Ectodermal cell (in vitro differentiated cells): Measurements from ENCODE around the gene GART. TPM values are rescaled to one million over a fixed set of nuclear protein-coding genes. Genes with fewer than 3 reads are reported as not detected.
A peak's percentile ranks its signal among the peaks of the same experiment; 100 is the strongest.
"Not testable (repeated sequence)": the region's sequence is repeated elsewhere in the genome, so short reads cannot be mapped to it uniquely, and the experiment has no call there.

ENCODE experiments used
- H3K27ac ChIP-seq: 2 replicates; pipeline ENCODE4 v1.7.0; 2013; ENCODE audit warnings: mild to moderate bottlenecking, low read depth, low read length; ENCODE audit not compliant: insufficient read depth, poor library complexity, severe bottlenecking
- H3K27me3 ChIP-seq: 2 replicates; pipeline ENCODE4 v1.7.0; 2013; ENCODE audit warnings: mild to moderate bottlenecking, low read length; ENCODE audit not compliant: insufficient read depth, control insufficient read depth, poor library complexity, severe bottlenecking
- H3K36me3 ChIP-seq: one replicate; pipeline ENCODE4 v1.7.0; 2013; ENCODE audit warnings: low read length; ENCODE audit not compliant: control insufficient read depth, insufficient read depth
- H3K4me1 ChIP-seq: one replicate; pipeline ENCODE4 v1.7.0; 2013; ENCODE audit warnings: low read length; ENCODE audit not compliant: control insufficient read depth, insufficient read depth
- H3K4me3 ChIP-seq: 2 replicates; pipeline ENCODE4 v1.7.0; 2013; ENCODE audit warnings: low read depth, low read length, control low read depth; ENCODE audit not compliant: insufficient read depth
- H3K9me3 ChIP-seq: 2 replicates; pipeline ENCODE4 v1.7.0; 2013; ENCODE audit warnings: mild to moderate bottlenecking, low read length, moderate library complexity; ENCODE audit not compliant: control insufficient read depth
- WGBS, 2 experiments: methylation state at CpG; one replicate each; pipeline ENCODE4 v1.1.7; 2013; ENCODE audit warnings: missing lambda C conversion rate in 2 of 2; 5-methylcytosine and 5-hydroxymethylcytosine counted together
- polyA plus RNA-seq, 4 experiments: library from polyadenylated mRNA; stranded (reverse); fragments of 50-300 nt; gene quantifications; one replicate each; pipeline ENCODE4 v1.2.3, GENCODE V29; 2013

GART gene
- 110 TPM for polyA plus RNA-seq (2013, experiment 1 of 4)
- 105 TPM for polyA plus RNA-seq (2013, experiment 2 of 4)
- polyA plus RNA-seq (2013, experiment 3 of 4), result 73.8 TPM
- 77.6 TPM for polyA plus RNA-seq (2013, experiment 4 of 4)

DNA sequence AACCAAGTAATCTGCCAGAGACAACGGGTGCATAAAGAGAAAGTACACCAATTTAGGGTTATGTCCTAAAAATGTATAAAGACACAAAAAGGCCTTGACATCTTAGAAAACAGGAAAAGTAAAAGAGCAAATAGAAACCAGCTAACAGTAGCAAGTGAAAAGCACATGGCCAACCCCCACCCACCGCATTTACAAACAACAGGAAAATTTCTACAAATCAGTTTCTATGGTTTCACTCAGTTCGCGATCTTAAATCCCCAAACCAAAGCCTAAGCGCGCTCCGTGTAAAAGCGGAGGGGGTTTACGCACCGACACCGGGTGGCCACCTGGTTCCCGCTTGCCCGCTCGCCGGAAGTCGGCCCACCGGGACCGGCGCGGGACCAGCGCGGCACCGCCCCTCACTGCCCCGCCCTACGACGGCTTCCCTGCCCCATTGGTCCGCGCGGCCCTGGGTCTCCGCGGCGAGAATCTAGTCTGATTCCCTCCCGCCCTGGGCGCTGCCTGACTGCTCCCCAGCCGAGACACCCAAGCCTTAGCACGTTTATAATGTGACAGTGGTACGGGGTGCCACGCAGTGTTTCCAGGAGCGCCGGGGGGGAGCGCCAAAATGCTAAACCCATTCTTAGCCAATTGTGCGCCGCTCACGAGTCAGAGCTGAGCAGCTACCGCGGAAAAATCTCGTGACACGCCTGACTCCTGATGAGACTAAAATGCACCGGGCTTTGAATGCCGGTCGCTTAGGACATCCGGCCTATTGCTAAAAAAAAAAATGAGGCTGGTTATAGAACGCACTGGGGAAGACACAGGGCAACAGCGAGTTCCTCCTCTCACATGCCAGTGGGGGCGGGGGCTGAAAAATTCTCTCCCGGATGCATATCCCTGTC is at the start of gene GART:
Gene GART, minus strand, starts transcription at position 362 of the 884 bp plus-strand sequence. CDS start 2,802 bp downstream, outside the sequence.
- no peaks in the 10 kb centered on the region for H3K9me3 ChIP-seq
- peaks cover 27% of the 10 kb centered on the region for H3K36me3 ChIP-seq
- no peaks in the 10 kb centered on the region for H3K27me3 ChIP-seq
- peak within 1 kb of the TSS; percentile 93 for H3K4me3 ChIP-seq
- peak within 1 kb of the TSS; percentile 98 for H3K27ac ChIP-seq
- peaks cover 3% of the 10 kb centered on the region for H3K4me1 ChIP-seq
- 0% methylated on average over 56 of the region's 56 CpGs for WGBS, 2 experiments

- no peaks in the 10 kb centered on the region for H3K27me3 ChIP-seq
- H3K4me3 ChIP-seq, result peak within 1 kb of the TSS; percentile 91
- no peaks in the 10 kb centered on the region for H3K9me3 ChIP-seq
- H3K27ac ChIP-seq, result peak within 1 kb of the TSS; percentile 93
- peaks cover 3% of the 10 kb centered on the region for H3K36me3 ChIP-seq
- peaks cover 11% of the 10 kb centered on the region for H3K4me1 ChIP-seq
- WGBS, 2 experiments, result 1 to 2% methylated on average over 78 of the region's 78 CpGs
Measured at GRCh38 chr21:33588485-33589335, 46.8 kb upstream of the GART start, which contains the start of gene DONSON. Gene DONSON (minus strand): TSS chr21:33588684. CDS start chr21:33588641, 43 bp downstream.

- Histone ChIP-seq H3K9me3 (no peaks in the 10 kb centered on the region), H3K27ac (peak overlapping the region; percentile 93), H3K27me3 (no peaks in the 10 kb centered on the region), H3K4me3 (peak overlapping the region; percentile 91), H3K36me3 (peaks cover 6% of the 10 kb centered on the region), H3K4me1 (peaks cover 11% of the 10 kb centered on the region)
- 2% methylated on average over 57 of the region's 57 CpGs for WGBS, 2 experiments
Measured at GRCh38 chr21:33587792-33588484, 46.0 kb upstream of the GART start.

- Histone ChIP-seq H3K27ac (no peak overlapping the region), H3K27me3 (no peaks in the 10 kb centered on the region), H3K36me3 (peaks cover 14% of the 10 kb centered on the region), H3K4me1 (peaks cover 11% of the 10 kb centered on the region), H3K9me3 (no peaks in the 10 kb centered on the region), H3K4me3 (peak overlapping the region; percentile 91)
- whole genome bisulfite sequencing, 2 experiments, result 83 to 88% methylated on average over 5 to 6 of the region's 6 CpGs
Measured at GRCh38 chr21:33586927-33587326, 45.0 kb upstream of the GART start.

GRCh38 chr21:33584455-33584854 is 42.5 kb upstream of the GART start:
- 94 to 95% methylated on average over 2 to 3 of the region's 3 CpGs for WGBS, 2 experiments
- peaks cover 16% of the 10 kb centered on the region for H3K36me3 ChIP-seq

GRCh38 chr21:33578959-33579542 is 37.1 kb upstream of the GART start:
- H3K4me1 ChIP-seq, result no peaks in the 10 kb centered on the region
- no peak overlapping the region for H3K27ac ChIP-seq
- H3K27me3 ChIP-seq, result no peaks in the 10 kb centered on the region
- H3K36me3 ChIP-seq, result peaks cover 40% of the 10 kb centered on the region
- H3K9me3 ChIP-seq, result no peaks in the 10 kb centered on the region
- WGBS, 2 experiments, result 92 to 93% methylated on average over 7 of the region's 7 CpGs
- H3K4me3 ChIP-seq, result no peak overlapping the region

More at GRCh38 chr21:33584455-33584854, 42.5 kb upstream of the GART start:
- Histone ChIP-seq H3K27me3 (no peaks in the 10 kb centered on the region), H3K27ac (no peak overlapping the region), H3K4me3 (no peak overlapping the region), H3K9me3 (no peaks in the 10 kb centered on the region), H3K4me1 (peaks cover 6% of the 10 kb centered on the region)

- no peaks in the 10 kb centered on the region for H3K4me1 ChIP-seq
- H3K4me3 ChIP-seq, result no peak overlapping the region
- 97% methylated on average over 2 of the region's 2 CpGs for WGBS, 2 experiments
- H3K9me3 ChIP-seq, result no peaks in the 10 kb centered on the region
- no peak overlapping the region for H3K27ac ChIP-seq
- no peaks in the 10 kb centered on the region for H3K27me3 ChIP-seq
- H3K36me3 ChIP-seq, result peaks cover 40% of the 10 kb centered on the region
Measured at GRCh38 chr21:33578214-33578613, 36.3 kb upstream of the GART start.

- H3K9me3 ChIP-seq, H3K4me3 ChIP-seq, H3K27ac ChIP-seq, H3K27me3 ChIP-seq, H3K4me1 ChIP-seq: not testable (repeated sequence)
- 80% methylated on average over 1 of the region's 2 CpGs; no CpG with 5 or more reads in 1 of the 2 experiments for WGBS, 2 experiments
- H3K36me3 ChIP-seq, result peaks cover 38% of the 10 kb centered on the region
Measured at GRCh38 chr21:33576741-33577141, 34.8 kb upstream of the GART start.

- Histone ChIP-seq H3K36me3 (peaks cover 41% of the 10 kb centered on the region), H3K27ac (no peak overlapping the region)
Measured at GRCh38 chr21:33572350-33572749, 30.4 kb upstream of the GART start.

More at GRCh38 chr21:33572350-33572749, 30.4 kb upstream of the GART start:
- Histone ChIP-seq H3K4me3 (no peak overlapping the region), H3K4me1 (no peaks in the 10 kb centered on the region), H3K9me3 (no peaks in the 10 kb centered on the region), H3K27me3 (no peaks in the 10 kb centered on the region)
- WGBS, 2 experiments, result 89 to 97% methylated on average over 3 of the region's 3 CpGs
